ENCODE data around the gene AP4M1. TPM values are rescaled to one million over a fixed set of nuclear protein-coding genes. Genes with fewer than 3 reads are reported as not detected.

AP4M1 gene
- total RNA-seq, 2 donors from 2014 or later, result 12.2 to 12.4 TPM

DNA sequence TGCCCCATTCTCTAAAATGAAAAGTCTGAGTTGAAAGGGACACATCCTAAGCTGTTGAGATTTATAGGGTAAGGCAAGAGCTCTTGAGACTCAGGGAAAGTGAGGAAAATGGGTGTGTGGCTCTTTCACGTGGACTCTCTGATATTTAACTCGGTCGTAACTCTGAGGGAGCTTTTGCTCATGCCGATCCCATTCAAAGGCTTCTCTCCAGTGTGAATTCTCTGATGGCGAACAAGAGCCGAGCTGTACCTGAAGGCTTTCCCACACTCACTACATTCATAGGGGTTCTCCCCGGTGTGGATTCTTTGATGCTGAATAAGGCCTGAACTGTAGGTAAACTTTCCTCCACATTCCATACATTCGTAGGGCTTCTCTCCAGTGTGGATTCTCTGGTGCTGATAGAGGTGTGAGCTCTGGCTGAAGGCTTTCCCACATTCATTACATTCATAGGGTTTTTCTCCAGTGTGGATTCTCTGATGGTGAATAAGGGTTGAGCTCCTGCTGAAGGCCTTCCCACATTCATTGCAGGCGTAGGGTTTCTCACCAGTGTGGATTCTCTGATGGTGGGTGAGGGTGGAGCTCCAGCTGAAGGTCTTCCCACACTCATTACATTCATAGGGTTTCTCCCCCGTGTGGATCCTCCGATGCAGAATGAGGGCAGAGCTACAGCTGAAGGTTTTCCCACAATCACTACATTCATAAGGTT lies 30.3 kb upstream of the AP4M1 start:
- Histone ChIP-seq H3K27ac (no peak overlapping the region), H3K4me1 (no peaks in the 10 kb centered on the region), H3K36me3 (peaks cover 75% of the 10 kb centered on the region), H3K9me3 (peaks cover 14 to 32% of the 10 kb centered on the region in 2 donors), H3K27me3 (no peaks in the 10 kb centered on the region), H3K4me3 (no peak overlapping the region)
- TF ChIP-seq CTCF (IDR thresholded peaks at IDR 0.05), result no peak
- DNase-seq (ENCODE audit: low spot score), result no peak

GRCh38 chr7:100072462-100072861 lies 29.0 kb upstream of the AP4M1 start:
- no peaks in the 10 kb centered on the region for H3K27me3 ChIP-seq
- H3K27ac ChIP-seq, result no peak overlapping the region
- TF ChIP-seq CTCF (IDR thresholded peaks at IDR 0.05), result no peak
- DNase-seq (ENCODE audit: low spot score), result no peak
- no peaks in the 10 kb centered on the region for H3K4me1 ChIP-seq
- H3K9me3 ChIP-seq, result peaks cover 14 to 32% of the 10 kb centered on the region in 2 donors
- H3K36me3 ChIP-seq, result peaks cover 88% of the 10 kb centered on the region
- H3K4me3 ChIP-seq, result no peak overlapping the region

- TF ChIP-seq CTCF (IDR thresholded peaks at IDR 0.05), result no peak
- Histone ChIP-seq H3K27me3 (no peaks in the 10 kb centered on the region), H3K9me3 (peaks cover 14 to 32% of the 10 kb centered on the region in 2 donors), H3K4me1 (peaks cover 0 to 8% of the 10 kb centered on the region in 2 donors), H3K4me3 (no peak overlapping the region), H3K27ac (no peak overlapping the region), H3K36me3 (peaks cover 91% of the 10 kb centered on the region)
- no peak for DNase-seq (ENCODE audit: low spot score)
Measured at GRCh38 chr7:100074841-100075240, 26.6 kb upstream of the AP4M1 start.

- no peak overlapping the region for H3K27ac ChIP-seq
- no peak for DNase-seq (ENCODE audit: low spot score)
- TF ChIP-seq CTCF (IDR thresholded peaks at IDR 0.05), result no peak
- no peak overlapping the region for H3K4me3 ChIP-seq
- peaks cover 0 to 14% of the 10 kb centered on the region in 2 donors for H3K4me1 ChIP-seq
- H3K36me3 ChIP-seq, result peaks cover 86% of the 10 kb centered on the region
- peaks cover 14 to 27% of the 10 kb centered on the region in 2 donors for H3K9me3 ChIP-seq
- no peaks in the 10 kb centered on the region for H3K27me3 ChIP-seq
Measured at GRCh38 chr7:100075418-100075817, 26.0 kb upstream of the AP4M1 start.

- no peaks in the 10 kb centered on the region for H3K27me3 ChIP-seq
- H3K9me3 ChIP-seq, result peaks cover 0 to 9% of the 10 kb centered on the region in 2 donors
- no peak for TF ChIP-seq CTCF (IDR thresholded peaks at IDR 0.05)
- H3K36me3 ChIP-seq, result peaks cover 68% of the 10 kb centered on the region
- no peak for DNase-seq (ENCODE audit: low spot score)
- peaks cover 0 to 24% of the 10 kb centered on the region in 2 donors for H3K4me1 ChIP-seq
- H3K4me3 ChIP-seq, result no peak overlapping the region
- no peak overlapping the region for H3K27ac ChIP-seq
Measured at GRCh38 chr7:100077205-100077604, 24.2 kb upstream of the AP4M1 start.
